NCI-H1048 (cell line): ENCODE results near the gene ZNF777.
"Not testable (repeated sequence)": the region's sequence is repeated elsewhere in the genome, so short reads cannot be mapped to it uniquely, and the experiment has no call there.

Experiments used
- DNase-seq: peaks from one replicate; lab custom pipeline; 2025; lab: John Stamatoyannopoulos, UW

ZNF777 gene

DNA sequence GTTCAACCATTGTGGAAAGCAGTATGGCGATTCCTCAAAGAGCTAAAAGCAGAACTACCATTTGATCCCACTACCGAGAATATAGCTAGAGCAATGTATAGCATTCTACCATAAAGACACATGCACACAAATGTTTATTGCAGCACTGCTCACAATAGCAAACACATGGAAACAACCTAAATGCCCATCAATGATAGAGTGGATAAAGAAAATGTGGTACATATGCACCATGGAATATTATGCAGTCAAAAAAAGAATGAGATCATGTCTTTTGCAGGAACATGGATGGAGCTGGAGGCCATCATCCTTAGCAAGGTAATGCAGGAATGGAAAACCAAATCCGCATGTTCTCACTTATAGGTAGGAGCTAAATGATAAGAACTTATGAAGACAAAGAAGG is 47.8 kb downstream of the ZNF777 start:
- not testable (repeated sequence) for DNase-seq

DNA sequence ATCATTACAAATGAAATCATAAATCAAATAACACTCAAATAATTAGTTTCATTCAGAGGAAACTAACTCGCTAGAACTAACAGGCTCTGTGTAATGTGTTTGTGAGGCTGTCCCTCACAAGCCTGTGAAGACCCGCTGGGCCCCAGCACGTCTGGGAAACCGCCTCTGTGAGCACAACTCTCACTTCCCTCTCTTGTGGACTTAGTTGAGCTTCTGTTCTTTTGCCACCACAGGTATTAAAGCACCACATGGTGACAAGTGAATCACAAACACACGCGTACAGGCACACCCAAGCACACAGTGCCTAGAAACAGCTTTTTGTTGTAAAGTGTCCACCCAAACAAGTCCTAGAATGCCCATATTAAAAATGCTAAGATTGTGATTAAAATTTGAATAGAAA is 51.0 kb downstream of the ZNF777 start:
- no peak for DNase-seq

DNA sequence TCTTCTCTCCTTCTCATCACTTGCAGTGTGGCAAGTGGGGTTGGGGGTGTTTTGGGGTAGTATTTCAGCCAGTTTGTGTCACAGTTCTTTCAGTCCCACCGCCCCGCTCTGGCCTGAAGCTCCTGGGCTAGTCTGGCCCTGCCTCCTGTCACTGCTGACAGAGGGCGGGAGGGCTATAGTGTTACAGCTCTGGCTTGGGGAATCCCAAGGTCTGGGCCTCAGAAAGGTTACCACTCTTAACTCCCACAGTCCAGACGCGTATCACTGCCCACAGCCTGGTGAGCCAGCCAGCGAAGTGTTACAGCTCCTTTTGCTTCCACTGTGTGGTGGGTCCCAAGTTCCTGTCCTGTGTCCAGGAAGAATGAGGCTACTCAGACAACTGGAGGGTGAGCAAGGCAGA is 56.0 kb downstream of the ZNF777 start:
- DNase-seq, result no peak

DNA sequence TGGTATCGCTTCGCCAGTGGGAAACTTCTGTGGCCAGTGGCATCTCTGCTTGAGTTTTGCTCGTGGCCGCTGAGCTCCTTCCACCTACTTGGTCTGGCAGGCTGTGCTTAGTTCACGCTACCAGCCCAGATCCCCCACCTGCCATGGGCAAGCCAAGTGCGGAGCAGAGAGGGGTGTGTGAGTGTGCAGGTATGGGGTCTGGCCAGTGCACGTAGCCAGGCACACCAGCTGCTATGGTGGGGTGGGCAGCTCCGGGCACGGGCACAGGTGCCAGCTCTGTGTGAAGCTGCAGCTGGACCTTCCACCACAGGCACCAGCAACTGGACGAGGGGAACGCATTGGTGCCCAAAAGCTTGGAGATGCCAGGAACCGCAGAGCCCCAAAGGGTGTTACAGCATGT is 56.5 kb downstream of the ZNF777 start:
- DNase-seq, result no peak

DNA sequence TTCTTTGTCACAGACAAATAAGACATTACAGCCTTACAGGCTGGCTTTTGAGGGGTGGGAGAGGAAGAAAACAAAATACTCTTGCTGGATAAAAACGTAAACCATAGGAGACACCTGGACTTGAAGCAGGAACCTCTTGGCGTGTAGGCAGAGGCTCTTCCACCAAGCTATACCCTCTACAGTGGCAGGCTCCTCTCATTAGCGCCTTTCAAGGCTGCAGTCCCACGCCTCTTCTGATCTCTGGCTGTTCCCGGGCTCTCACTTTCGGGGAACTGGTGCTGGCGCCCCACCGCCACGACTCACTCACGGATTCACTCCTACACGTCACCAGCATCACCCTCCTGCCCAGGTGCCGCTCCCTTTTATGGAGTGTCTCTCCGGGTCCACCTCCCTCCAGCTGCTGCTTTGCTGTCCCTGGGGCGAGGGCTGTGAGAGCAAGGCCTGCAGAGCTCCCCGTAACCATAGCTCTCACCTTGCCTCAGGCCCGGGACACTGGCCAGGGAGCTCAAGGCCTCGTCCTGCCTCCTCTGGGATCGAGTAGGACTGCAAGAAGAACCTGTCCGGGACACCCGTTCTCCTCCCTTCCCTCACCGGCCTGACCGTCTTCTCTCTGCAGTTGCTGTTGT is 62.6 kb downstream of the ZNF777 start:
- DNase-seq, result no peak

DNA sequence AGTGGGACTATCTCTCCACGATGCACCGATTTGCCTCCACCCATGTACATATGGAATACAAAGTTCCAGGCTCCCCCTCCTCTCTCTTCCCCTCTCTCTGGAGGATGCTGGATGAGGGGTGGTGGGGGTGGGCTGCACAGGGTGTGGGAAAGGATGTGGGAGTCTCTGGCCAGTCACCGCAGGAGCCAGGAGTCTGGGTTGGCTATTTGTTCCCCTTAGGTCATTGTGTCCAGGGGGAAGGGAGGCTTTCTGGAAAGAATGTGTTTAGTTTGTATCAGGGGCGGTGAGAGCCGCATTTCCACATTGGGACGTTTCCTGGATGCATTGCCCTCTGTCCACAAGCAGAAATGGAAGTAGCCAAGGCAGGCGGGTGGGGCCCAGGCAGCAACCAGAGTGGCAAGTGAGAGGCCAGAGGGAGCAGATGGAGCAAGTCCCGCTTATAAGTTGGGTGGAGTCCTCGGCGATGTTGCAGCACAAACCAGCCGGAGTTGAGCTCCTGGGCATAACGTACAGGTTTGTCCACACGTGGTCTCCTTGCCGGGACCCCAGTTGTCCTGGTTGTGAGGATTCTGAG is 63.3 kb downstream of the ZNF777 start:
- DNase-seq, result no peak

DNA sequence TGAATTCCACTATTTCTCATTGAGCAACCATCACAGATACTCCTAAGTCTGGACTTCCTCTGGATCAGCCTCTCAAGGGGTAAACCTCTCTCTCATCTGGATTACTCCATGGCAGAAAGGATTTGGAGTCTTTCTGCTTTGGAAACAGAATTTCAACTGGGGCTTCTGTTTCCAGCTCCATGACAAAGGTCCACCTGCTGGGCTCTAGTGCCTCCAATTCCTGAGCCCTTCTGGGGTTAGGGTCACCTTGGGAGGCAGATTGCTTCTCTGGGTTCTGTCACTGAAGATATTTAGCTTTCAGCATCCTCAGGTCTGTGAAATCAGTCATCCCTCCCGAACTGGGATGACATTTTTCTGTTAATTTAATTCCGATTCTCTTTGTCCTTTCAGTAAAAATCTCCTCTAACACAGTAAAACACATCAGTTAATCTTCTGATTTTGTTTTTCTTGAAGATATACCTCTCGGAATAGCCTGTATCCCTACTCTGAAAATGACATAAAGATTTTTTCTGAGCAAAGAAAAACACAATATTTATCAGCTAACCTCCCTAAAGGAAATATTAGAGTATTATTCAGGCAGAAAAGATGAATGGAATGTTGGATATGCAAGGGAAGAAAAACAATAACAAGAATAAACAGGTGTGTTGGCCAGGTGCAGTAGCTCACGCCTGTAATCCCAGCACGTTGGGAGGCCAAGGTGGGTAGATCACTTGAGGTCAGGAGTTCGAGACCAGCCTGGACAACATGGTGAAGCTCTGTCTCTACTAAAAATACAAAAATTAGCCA is 72.1 kb downstream of the ZNF777 start:
- DNase-seq, result not testable (repeated sequence)

DNA sequence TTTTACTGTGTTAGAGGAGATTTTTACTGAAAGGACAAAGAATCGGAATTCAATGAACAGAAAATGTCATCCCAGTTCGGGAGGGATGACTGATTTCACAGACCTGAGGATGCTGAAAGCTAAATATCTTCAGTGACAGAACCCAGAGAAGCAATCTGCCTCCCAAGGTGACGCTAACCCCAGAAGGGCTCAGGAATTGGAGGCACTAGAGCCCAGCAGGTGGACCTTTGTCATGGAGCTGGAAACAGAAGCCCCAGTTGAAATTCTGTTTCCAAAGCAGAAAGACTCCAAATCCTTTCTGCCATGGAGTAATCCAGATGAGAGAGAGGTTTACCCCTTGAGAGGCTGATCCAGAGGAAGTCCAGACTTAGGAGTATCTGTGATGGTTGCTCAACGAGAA is 74.3 kb downstream of the ZNF777 start:
- not testable (repeated sequence) for DNase-seq

DNA sequence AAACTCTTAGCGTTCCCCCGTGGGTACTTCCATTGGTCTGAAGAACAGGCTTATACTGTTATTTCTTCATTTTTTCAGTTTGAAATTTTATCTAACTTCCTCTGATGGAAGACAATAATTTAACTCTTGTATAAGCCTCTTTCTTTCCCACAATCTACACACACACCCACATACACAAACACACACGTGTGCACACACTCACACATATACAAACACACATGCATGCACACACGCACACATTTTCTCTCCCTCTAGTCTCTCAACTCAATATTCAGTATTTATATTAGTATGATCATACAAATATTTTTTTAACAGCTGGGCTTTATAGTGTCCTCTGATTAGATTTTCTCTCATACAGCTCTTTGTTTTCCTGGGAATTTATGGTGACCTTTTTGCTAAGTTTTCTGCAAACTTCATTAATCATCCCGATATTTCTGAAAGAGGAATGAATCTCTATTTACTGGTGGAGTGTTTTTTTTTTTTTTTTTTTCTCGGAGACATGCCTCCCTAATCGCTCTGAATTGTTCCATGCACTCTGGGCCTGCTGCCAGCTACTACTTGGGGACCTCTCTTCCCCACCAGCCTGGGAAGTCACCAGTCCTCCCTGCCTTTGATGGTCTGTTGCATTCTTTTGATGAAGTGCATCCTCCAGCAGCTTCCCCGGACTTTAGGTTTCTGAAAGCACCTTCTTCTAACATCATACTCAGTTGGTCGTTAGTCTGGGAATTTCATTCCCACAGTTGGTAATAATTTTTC is 75.5 kb downstream of the ZNF777 start:
- DNase-seq, result no peak
